Neural cell (in vitro differentiated cells): ENCODE data around the gene LYPD6B.

Source experiments
- EP300 ChIP-seq: fragments of 450-650 bp; conservative IDR thresholded peaks from 2 replicates; pipeline ENCODE4 v1.6.1; 2014; ENCODE audit warnings: antibody characterized with exemption, mild to moderate bottlenecking, moderate library complexity; ENCODE audit not compliant: poor library complexity, severe bottlenecking
- EZH2 ChIP-seq: fragments of 200-600, 300-800 bp; shearing (Covaris generic), sonication (generic); IDR thresholded peaks from 2 replicates; pipeline ENCODE4 v1.6.1; 2014; ENCODE audit warnings: antibody characterized with exemption, low read length, borderline replicate concordance, mild to moderate bottlenecking; ENCODE audit not compliant: insufficient read depth, poor library complexity, severe bottlenecking
- MXI1 ChIP-seq: fragments of 450-650 bp; conservative IDR thresholded peaks from 2 replicates; pipeline ENCODE4 v1.6.1; 2014; ENCODE audit warnings: antibody characterized with exemption, mild to moderate bottlenecking; ENCODE audit not compliant: poor library complexity, severe bottlenecking
- POLR2AphosphoS5 ChIP-seq: IDR thresholded peaks from 2 replicates; pipeline ENCODE4 v1.6.1; 2012
- RAD21 ChIP-seq: fragments of 450-650 bp; conservative IDR thresholded peaks from 2 replicates; pipeline ENCODE4 v1.6.1; 2014; ENCODE audit warnings: antibody characterized with exemption, mild to moderate bottlenecking, moderate library complexity
- SMC3 ChIP-seq: fragments of 450-650 bp; conservative IDR thresholded peaks from 2 replicates; pipeline ENCODE4 v1.6.1; 2014; ENCODE audit warnings: antibody characterized with exemption, mild to moderate bottlenecking, moderate library complexity; ENCODE audit not compliant: poor library complexity
- TAF1 ChIP-seq: IDR thresholded peaks from 2 replicates; pipeline ENCODE4 v1.6.1; 2012; ENCODE audit warnings: low read depth
- TF ChIP-seq, protein P1 (sequence below): fragments of 450-650 bp; IDR thresholded peaks from 2 replicates; pipeline ENCODE4 v1.5.1; 2014; ENCODE audit warnings: antibody characterized with exemption, mild to moderate bottlenecking, moderate library complexity; ENCODE audit not compliant: poor library complexity, severe bottlenecking
- TF ChIP-seq, protein P2 (sequence below): IDR thresholded peaks from 2 replicates; pipeline ENCODE4 v1.6.1; 2012; ENCODE audit warnings: borderline replicate concordance

DNA sequence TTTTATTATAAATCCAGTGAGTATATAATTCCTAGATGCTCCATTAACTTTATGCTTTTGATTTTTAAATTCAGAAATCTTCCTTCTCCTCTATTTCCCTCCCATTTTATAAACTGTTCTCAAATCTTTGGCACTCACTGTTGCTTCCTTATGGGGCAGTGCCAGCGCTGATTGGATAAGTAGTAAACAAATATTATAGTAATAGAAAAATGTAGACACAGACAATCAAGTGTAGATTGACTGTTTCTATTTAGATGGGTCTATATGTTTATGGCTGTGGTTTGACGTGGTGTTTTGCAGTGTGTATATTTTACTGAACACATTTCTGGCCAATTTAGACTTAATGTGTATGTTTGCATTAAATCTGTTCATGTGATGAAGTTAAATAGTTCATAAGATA, 36.6 kb downstream of the LYPD6B start:
- no peak for TF ChIP-seq EZH2
- TF ChIP-seq, protein P1, sequence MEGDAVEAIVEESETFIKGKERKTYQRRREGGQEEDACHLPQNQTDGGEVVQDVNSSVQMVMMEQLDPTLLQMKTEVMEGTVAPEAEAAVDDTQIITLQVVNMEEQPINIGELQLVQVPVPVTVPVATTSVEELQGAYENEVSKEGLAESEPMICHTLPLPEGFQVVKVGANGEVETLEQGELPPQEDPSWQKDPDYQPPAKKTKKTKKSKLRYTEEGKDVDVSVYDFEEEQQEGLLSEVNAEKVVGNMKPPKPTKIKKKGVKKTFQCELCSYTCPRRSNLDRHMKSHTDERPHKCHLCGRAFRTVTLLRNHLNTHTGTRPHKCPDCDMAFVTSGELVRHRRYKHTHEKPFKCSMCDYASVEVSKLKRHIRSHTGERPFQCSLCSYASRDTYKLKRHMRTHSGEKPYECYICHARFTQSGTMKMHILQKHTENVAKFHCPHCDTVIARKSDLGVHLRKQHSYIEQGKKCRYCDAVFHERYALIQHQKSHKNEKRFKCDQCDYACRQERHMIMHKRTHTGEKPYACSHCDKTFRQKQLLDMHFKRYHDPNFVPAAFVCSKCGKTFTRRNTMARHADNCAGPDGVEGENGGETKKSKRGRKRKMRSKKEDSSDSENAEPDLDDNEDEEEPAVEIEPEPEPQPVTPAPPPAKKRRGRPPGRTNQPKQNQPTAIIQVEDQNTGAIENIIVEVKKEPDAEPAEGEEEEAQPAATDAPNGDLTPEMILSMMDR: no peak
- no peak for TF ChIP-seq TAF1
- TF ChIP-seq EP300: no peak
- no peak for TF ChIP-seq MXI1
- no peak for TF ChIP-seq POLR2AphosphoS5
- TF ChIP-seq, protein P2, sequence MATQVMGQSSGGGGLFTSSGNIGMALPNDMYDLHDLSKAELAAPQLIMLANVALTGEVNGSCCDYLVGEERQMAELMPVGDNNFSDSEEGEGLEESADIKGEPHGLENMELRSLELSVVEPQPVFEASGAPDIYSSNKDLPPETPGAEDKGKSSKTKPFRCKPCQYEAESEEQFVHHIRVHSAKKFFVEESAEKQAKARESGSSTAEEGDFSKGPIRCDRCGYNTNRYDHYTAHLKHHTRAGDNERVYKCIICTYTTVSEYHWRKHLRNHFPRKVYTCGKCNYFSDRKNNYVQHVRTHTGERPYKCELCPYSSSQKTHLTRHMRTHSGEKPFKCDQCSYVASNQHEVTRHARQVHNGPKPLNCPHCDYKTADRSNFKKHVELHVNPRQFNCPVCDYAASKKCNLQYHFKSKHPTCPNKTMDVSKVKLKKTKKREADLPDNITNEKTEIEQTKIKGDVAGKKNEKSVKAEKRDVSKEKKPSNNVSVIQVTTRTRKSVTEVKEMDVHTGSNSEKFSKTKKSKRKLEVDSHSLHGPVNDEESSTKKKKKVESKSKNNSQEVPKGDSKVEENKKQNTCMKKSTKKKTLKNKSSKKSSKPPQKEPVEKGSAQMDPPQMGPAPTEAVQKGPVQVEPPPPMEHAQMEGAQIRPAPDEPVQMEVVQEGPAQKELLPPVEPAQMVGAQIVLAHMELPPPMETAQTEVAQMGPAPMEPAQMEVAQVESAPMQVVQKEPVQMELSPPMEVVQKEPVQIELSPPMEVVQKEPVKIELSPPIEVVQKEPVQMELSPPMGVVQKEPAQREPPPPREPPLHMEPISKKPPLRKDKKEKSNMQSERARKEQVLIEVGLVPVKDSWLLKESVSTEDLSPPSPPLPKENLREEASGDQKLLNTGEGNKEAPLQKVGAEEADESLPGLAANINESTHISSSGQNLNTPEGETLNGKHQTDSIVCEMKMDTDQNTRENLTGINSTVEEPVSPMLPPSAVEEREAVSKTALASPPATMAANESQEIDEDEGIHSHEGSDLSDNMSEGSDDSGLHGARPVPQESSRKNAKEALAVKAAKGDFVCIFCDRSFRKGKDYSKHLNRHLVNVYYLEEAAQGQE: no peak
- TF ChIP-seq RAD21: no peak
- TF ChIP-seq SMC3: no peak
